ENCODE data around the gene FOXG1.
A peak's percentile ranks its signal among the peaks of the same experiment; 100 is the strongest.

FOXG1 gene

GRCh38 chr14:28766469-28766955, at the start of gene FOXG1:
FOXG1 (plus strand) TSS chr14:28766787; CDS start chr14:28767280, 493 bp downstream.
- DNase-seq (ENCODE audit: low spot score) = peak; percentile 79

- DNase-seq (ENCODE audit: low spot score) = no peak
Measured at GRCh38 chr14:28719130-28719529, 47.5 kb upstream of the FOXG1 start.

GRCh38 chr14:28731358-28731757, 35.2 kb upstream of the FOXG1 start:
- no peak for DNase-seq (ENCODE audit: low spot score)

DNA sequence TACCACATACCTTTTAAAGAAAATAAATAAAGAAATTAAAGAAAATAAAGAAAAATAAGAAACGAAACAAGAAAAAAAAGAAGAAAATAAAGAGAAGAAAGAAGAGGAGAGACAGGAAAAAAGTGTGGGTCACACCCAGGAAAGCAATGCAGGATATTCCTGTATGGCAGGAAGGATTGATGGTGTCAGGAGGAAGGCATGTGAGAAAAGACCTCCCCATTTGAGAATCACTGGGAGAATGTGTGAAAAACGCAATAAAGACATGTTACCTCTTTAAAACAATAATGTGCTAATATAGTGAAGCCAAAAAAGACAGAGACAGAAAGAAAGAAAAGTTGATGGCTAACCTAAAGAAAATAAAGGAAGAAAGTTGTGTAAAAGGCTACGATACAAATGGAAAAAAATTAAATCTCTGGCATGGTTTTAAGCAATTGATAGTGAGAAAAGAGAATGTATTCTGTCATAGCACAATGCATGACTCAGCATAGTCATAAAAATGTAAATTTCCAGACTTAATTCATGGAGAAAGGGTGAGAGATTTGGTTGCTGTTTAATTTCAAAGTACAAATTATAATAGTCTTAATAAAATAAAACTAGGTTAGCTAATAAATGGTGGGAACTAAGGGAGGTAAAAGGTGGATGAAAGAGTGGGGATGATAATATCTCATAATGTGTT, 24.3 kb upstream of the FOXG1 start:
- DNase-seq (ENCODE audit: low spot score) = no peak

DNA sequence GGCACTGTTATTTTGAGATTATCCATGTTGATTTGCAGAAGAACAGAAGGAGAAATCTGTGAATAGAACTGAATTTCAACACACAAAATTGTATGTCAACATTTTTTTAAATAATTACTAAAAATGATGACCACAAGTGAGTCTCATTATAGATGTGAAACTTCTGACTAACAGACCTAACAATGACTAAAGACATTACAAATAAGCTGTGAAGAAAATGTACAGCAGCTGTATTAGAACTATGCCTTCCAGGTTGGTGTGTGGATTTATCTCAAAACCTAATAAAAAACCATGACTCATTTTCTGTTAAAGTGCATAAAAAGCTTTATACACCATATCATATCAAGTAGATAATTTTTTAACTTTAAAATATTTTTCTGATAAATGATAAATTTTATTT, 22.5 kb upstream of the FOXG1 start:
- no peak for DNase-seq (ENCODE audit: low spot score)

GRCh38 chr14:28745176-28745575, 21.4 kb upstream of the FOXG1 start:
- no peak for DNase-seq (ENCODE audit: low spot score)

- no peak for DNase-seq (ENCODE audit: low spot score)
Measured at GRCh38 chr14:28746247-28746646, 20.3 kb upstream of the FOXG1 start.

DNA sequence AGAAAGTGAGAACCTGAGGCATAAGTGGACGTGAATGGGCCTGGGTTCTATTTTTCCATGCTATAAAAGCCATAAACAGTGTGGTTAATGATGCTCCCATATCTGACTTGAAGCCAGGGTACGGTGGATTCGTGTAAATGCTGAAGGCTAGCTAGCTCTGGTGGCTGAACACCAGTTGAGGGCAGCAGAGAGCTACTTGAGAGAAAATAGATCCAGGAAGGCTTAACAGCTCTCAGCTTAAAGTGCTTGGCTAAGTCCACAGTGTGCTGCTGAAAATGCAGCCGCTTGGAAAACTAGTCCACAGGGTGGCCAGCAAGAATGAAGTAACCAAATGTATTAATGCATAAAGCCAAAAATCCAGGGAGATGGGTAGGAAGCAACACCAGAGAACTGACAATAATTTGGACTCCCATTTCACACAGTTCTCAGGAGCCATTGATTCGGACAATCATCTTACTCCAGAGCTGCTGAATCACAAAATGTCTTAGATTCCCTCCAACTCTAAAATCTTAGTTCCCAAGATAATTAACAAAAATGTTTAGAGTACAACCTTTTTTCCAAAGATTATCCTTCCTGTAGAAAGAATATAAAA, 15.0 kb upstream of the FOXG1 start:
- peak; percentile 62 for DNase-seq (ENCODE audit: low spot score)

GRCh38 chr14:28754209-28754985, 12.2 kb upstream of the FOXG1 start:
- DNase-seq (ENCODE audit: low spot score) = no peak

GRCh38 chr14:28755198-28755815, 11.3 kb upstream of the FOXG1 start:
- DNase-seq (ENCODE audit: low spot score) = no peak

DNA sequence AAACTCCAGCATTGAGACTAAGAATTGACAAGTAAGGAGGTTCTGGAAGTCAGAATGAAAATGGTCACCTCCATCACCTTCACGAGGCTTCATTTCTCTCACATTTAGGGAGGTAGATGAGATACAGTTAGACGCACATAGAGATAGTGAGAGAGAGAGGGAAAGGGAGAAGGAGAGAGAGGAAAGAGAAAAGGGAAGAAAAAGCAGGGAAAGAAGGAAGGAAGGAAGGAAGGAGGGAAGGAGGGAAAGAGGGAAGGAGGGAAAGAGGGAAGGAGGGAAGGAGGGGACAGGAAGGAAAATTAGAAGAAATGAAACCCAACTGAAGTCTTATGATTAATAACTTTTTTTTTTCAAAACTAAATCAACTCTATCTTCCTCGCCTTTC, 10.7 kb upstream of the FOXG1 start:
- no peak for DNase-seq (ENCODE audit: low spot score)

GRCh38 chr14:28756269-28756883, 10.2 kb upstream of the FOXG1 start:
- DNase-seq (ENCODE audit: low spot score) = no peak

DNA sequence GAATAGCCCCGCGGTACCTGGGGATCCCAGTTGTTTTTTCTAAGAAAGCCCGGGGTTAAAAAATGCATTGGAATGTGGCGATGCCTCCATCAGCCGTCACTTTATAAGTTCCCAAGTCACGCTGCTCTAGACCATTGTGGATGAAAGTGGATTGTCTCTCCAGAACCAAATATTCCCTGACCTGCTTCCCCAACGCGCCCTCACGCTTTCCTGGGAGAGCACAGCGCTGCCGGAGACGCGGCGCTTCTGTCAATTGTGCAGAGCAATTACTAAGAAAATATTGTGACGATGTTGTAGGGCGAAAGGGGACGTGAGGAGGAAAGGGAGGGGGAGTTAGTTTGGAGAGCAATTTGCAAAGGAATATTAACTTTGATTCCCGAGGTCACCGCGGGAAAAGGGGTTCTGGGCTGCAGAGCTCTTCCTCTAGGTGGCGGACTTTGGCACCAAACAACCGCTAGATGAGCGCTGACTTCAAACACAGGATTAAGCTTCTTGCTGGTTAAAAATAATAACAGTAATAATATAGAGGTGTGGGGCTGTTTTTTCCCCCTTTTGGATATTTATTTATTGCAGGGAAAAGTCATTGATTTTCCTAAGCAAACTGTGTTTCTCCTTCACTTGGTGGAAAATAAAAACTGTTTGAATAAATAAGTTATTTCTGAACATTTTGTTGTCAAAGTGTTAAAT, 9.6 kb upstream of the FOXG1 start:
- DNase-seq (ENCODE audit: low spot score) = peak; percentile 60

- no peak for DNase-seq (ENCODE audit: low spot score)
Measured at GRCh38 chr14:28757786-28758185, 8.8 kb upstream of the FOXG1 start.

GRCh38 chr14:28758253-28758884, 8.2 kb upstream of the FOXG1 start:
- no peak for DNase-seq (ENCODE audit: low spot score)

- DNase-seq (ENCODE audit: low spot score) = peak; percentile 56
Measured at GRCh38 chr14:28758885-28759652, 7.5 kb upstream of the FOXG1 start.

GRCh38 chr14:28759653-28760313, 6.8 kb upstream of the FOXG1 start:
- DNase-seq (ENCODE audit: low spot score) = no peak

DNA sequence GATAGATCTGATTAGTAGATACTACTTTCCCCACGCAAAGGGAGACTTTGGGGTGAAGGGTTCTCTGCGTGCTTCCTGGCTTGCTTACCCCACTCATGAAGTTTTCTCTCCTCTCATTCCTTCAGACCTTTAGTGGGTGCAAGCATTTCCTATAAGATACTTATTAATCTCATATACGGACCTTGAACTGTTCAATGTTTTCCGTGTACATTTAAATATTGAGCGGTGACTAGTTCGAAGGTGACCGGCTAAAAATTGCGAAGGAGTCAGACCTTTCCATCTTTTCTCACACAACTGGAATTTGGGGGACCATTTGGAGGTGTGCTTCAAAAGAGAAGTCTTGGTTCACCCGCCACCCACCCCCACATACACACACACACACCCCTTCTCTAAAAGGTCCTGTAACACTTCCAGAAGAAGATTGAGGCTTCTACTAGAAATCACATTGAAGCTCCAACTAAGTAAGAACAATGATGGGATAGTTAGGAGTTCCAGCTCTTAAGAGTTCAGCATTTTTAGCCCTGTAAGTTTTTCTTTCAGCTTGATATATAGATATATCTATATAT, 6.1 kb upstream of the FOXG1 start:
- DNase-seq (ENCODE audit: low spot score) = no peak

Measured in ecto neural progenitor cell (in vitro differentiated cells).